EL (cell line): Measurements from ENCODE around the gene MOCOS.

Source experiments
- DNase-seq: peaks from one replicate; pipeline ENCODE4 v3.0.0-alpha.2; 2016

MOCOS gene

GRCh38 chr18:36179562-36180355 lies 7.5 kb upstream of the MOCOS start:
- DNase-seq, result peak; percentile 43

GRCh38 chr18:36181441-36181840 lies 5.9 kb upstream of the MOCOS start:
- DNase-seq, result no peak

GRCh38 chr18:36181898-36182506 lies 5.3 kb upstream of the MOCOS start:
- DNase-seq, result no peak

GRCh38 chr18:36183033-36183432 lies 4.3 kb upstream of the MOCOS start:
- DNase-seq, result no peak

GRCh38 chr18:36183987-36184386 lies 3.3 kb upstream of the MOCOS start:
- no peak for DNase-seq

- no peak for DNase-seq
Measured at GRCh38 chr18:36185157-36185556, 2.1 kb upstream of the MOCOS start.

GRCh38 chr18:36185901-36186460 lies 1.3 kb upstream of the MOCOS start:
- no peak for DNase-seq

- DNase-seq, result peak; percentile 42
Measured at GRCh38 chr18:36186461-36187192, 670 bp upstream of the MOCOS start.

- peak; percentile 69 for DNase-seq
Measured at GRCh38 chr18:36187826-36188721, 777 bp downstream of the MOCOS start.

GRCh38 chr18:36188916-36189315 lies 1.6 kb downstream of the MOCOS start:
- DNase-seq, result no peak

- DNase-seq, result no peak
Measured at GRCh38 chr18:36189486-36189885, 2.2 kb downstream of the MOCOS start.

GRCh38 chr18:36191286-36191685 lies 4.0 kb downstream of the MOCOS start:
- DNase-seq, result no peak

GRCh38 chr18:36191711-36192110 lies 4.4 kb downstream of the MOCOS start:
- no peak for DNase-seq

- DNase-seq, result no peak
Measured at GRCh38 chr18:36194600-36195315, 7.5 kb downstream of the MOCOS start.

- no peak for DNase-seq
Measured at GRCh38 chr18:36195427-36196122, 8.3 kb downstream of the MOCOS start.

- DNase-seq, result no peak
Measured at GRCh38 chr18:36196238-36196995, 9.1 kb downstream of the MOCOS start.

- DNase-seq, result no peak
Measured at GRCh38 chr18:36197511-36198166, 10.3 kb downstream of the MOCOS start.

GRCh38 chr18:36199691-36200295 lies 12.5 kb downstream of the MOCOS start:
- DNase-seq, result no peak

- DNase-seq, result no peak
Measured at GRCh38 chr18:36200354-36200771, 13.1 kb downstream of the MOCOS start.
